OCI-LY1 (cell line): ENCODE measurements around the gene ERMAP.

ENCODE experiments used
- CTCF ChIP-seq: fragments of 200-600 bp; sonication (generic), shearing (Covaris generic); IDR thresholded peaks from 2 replicates; pipeline ENCODE4 v1.5.1; 2017; ENCODE audit warnings: mild to moderate bottlenecking, antibody characterized with exemption, low read length, moderate library complexity, mixed read lengths
- EZH2 ChIP-seq: fragments of 200-600 bp; sonication (generic), shearing (Covaris generic); IDR thresholded peaks from 2 replicates; pipeline ENCODE4 v1.8.0; 2017; ENCODE audit warnings: borderline replicate concordance, mixed run types, mild to moderate bottlenecking, antibody characterized with exemption, low read length, moderate library complexity, mixed read lengths

- no peak for TF ChIP-seq CTCF
- TF ChIP-seq EZH2, result no peak
Observed at GRCh38 chr1:42817440-42817767, 482 bp downstream of the ERMAP start.
